ENCODE results near the gene GGCT. TPM values are rescaled to one million over a fixed set of nuclear protein-coding genes. Genes with fewer than 3 reads are reported as not detected.

GGCT gene
- total and polyA plus RNA-seq, 8 donors = 2.9 to 56.5 (median 25.7) TPM; not detected in 1

DNA sequence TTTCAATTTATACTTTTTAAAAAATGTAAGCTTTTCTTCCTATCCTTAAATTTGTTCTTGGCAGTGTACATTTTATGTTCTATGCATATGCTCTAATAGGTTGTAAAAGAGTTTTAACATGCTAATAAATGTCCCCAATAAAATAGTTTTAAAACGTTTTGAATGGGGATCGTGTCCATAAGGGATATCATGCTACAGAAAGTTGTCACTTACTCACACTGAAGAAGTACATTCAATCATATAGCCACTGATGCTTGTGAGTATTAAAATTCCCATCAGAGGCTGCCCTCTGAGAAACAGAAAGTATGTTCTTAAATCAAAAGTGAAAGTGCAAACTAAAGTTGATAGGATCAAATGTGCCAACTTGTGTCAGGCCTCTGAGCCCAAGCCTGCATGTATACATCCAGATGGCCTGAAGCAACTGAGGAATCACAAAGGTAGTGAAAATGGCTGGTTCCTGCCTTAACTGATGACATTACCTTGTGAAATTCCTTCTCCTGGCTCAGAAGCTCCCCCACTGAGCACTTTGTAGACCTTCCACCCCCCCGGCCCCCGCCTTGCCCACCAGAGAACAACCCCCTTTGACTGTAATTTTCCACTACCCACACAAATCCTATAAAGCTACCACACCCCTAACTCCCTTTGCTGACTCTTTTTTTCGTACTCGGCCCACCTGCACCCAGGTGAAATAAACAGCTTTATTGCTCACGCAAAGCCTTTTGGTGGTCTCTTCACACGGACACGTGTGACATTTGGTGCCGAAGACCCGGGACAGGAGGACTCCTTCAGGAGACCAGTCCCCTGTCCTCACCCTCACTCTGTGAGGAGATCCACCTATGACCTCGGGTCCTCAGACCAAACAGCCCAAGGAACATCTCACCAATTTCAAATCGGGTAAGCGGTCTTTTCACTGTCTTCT, 25.2 kb downstream of the GGCT start:
- Histone ChIP-seq H3K9me3 (no peaks in the 10 kb centered on the region), H3K4me1 (peaks cover 29 to 49% (median 46%) of the 10 kb centered on the region in 4 donors), H3K4me3 (peak overlapping the region; percentile 53 to 74 (median 64)), H3K36me3 (no peaks in the 10 kb centered on the region), H3K27ac (peak overlapping the region in 4 of 5 donors; percentile 86 to 95 (median 90)), H3K27me3 (no peaks in the 10 kb centered on the region)
- DNase-seq = peak in 1 of 2 donors; percentile 70
- 83 to 86% (median 85%) methylated on average over 14 of the region's 14 CpGs for WGBS, 5 donors
- TF ChIP-seq EP300 (IDR thresholded peaks at IDR 0.05) = no peak
- peak in 1 of 3 donors; percentile 18 for TF ChIP-seq POLR2AphosphoS5 (IDR thresholded peaks at IDR 0.05)
- intact Hi-C loops (cut with DNase I; ENCODE audit: low total_unique reads) = no loop called here

- peak within 1 kb of the TSS; percentile 53 to 74 (median 64) for H3K4me3 ChIP-seq
Observed at GRCh38 chr7:30478349-30479201, 26.1 kb downstream of the GGCT start, which contains the start of gene NOD1. Gene NOD1 (minus strand): TSS chr7:30478784. CDS start chr7:30456921, 21,863 bp downstream.

GRCh38 chr7:30476459-30477145, 28.0 kb downstream of the GGCT start:
- DNase-seq = peak in 1 of 2 donors; percentile 25
- TF ChIP-seq POLR2A (IDR thresholded peaks at IDR 0.05) = no peak
- no peak for TF ChIP-seq EP300 (IDR thresholded peaks at IDR 0.05)
- TF ChIP-seq POLR2AphosphoS5 (IDR thresholded peaks at IDR 0.05) = no peak
- TF ChIP-seq, protein P1, sequence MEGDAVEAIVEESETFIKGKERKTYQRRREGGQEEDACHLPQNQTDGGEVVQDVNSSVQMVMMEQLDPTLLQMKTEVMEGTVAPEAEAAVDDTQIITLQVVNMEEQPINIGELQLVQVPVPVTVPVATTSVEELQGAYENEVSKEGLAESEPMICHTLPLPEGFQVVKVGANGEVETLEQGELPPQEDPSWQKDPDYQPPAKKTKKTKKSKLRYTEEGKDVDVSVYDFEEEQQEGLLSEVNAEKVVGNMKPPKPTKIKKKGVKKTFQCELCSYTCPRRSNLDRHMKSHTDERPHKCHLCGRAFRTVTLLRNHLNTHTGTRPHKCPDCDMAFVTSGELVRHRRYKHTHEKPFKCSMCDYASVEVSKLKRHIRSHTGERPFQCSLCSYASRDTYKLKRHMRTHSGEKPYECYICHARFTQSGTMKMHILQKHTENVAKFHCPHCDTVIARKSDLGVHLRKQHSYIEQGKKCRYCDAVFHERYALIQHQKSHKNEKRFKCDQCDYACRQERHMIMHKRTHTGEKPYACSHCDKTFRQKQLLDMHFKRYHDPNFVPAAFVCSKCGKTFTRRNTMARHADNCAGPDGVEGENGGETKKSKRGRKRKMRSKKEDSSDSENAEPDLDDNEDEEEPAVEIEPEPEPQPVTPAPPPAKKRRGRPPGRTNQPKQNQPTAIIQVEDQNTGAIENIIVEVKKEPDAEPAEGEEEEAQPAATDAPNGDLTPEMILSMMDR (IDR thresholded peaks at IDR 0.05) = no peak
- Histone ChIP-seq H3K9me3 (no peaks in the 10 kb centered on the region), H3K36me3 (no peaks in the 10 kb centered on the region), H3K27ac (peak overlapping the region in 3 of 5 donors; percentile 14 to 91 (median 88)), H3K4me3 (peak overlapping the region in 1 of 4 donors; percentile 61), H3K27me3 (no peaks in the 10 kb centered on the region), H3K4me1 (peaks cover 39 to 77% (median 65%) of the 10 kb centered on the region in 4 donors)
- intact Hi-C loops (cut with DNase I; ENCODE audit: low total_unique reads) = no loop called here
- 61 to 71% (median 66%) methylated on average over 10 of the region's 10 CpGs for WGBS, 5 donors

More at GRCh38 chr7:30478349-30479201, 26.1 kb downstream of the GGCT start, which contains the start of gene NOD1:
- H3K27me3 ChIP-seq = no peaks in the 10 kb centered on the region
- intact Hi-C loops (cut with DNase I; ENCODE audit: low total_unique reads) = no loop called here
- DNase-seq = peak; percentile 80 to 94
- H3K4me1 ChIP-seq = peaks cover 29 to 57% (median 52%) of the 10 kb centered on the region in 4 donors
- WGBS, 5 donors = 0 to 1% (median 1%) methylated on average over 32 to 77 of the region's 77 CpGs
- peak within 1 kb of the TSS; percentile 81 to 95 (median 88) for H3K27ac ChIP-seq
- no peaks in the 10 kb centered on the region for H3K36me3 ChIP-seq
- peak in 1 of 4 donors; percentile 17 for TF ChIP-seq POLR2A (IDR thresholded peaks at IDR 0.05)
- TF ChIP-seq, protein P1 (IDR thresholded peaks at IDR 0.05) = peak in 2 of 7 experiments; percentile 3 to 16
- TF ChIP-seq POLR2AphosphoS5 (IDR thresholded peaks at IDR 0.05) = peak; percentile 14 to 75 (median 74)
- TF ChIP-seq EP300 (IDR thresholded peaks at IDR 0.05) = no peak
- no peaks in the 10 kb centered on the region for H3K9me3 ChIP-seq

DNA sequence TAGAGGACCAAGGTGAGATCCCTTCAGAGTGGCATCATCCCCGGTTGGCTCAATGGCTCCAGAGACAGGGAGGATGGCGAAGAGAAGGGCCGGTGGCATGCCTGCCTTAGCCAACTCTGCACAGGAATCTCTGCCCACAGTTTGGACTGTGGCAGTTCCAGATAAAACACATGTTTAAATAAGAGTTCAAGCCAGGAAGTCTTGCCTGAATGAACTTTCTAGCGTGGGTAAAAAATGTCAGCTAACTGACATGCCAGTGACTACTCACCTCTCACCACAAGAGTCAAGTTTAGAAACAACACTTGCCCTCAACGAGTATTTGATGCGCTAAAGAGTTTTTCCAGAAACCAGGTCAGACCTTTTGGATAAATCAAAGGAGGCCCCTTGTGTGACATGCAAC, 29.0 kb downstream of the GGCT start:
- Histone ChIP-seq H3K36me3 (no peaks in the 10 kb centered on the region), H3K9me3 (no peaks in the 10 kb centered on the region), H3K4me3 (no peak overlapping the region), H3K27ac (peak overlapping the region in 4 of 5 donors; percentile 24 to 91 (median 84)), H3K4me1 (peaks cover 49 to 87% (median 75%) of the 10 kb centered on the region in 4 donors), H3K27me3 (no peaks in the 10 kb centered on the region)
- TF ChIP-seq EP300 (IDR thresholded peaks at IDR 0.05) (no peak), POLR2AphosphoS5 (IDR thresholded peaks at IDR 0.05) (no peak), POLR2A (IDR thresholded peaks at IDR 0.05) (no peak)
- TF ChIP-seq, protein P1 (IDR thresholded peaks at IDR 0.05) = no peak
- 23 to 52% (median 29%) methylated on average over 6 of the region's 6 CpGs for WGBS, 5 donors
- DNase-seq = no peak
- intact Hi-C loops (cut with DNase I; ENCODE audit: low total_unique reads) = no loop called here

Data from stomach (tissue), 9 donors.